GM23248 (cell line): Measurements from ENCODE around the gene PHKA2.

ENCODE experiments used
- EZH2 ChIP-seq: fragments of 200-600 bp; sonication (generic); IDR thresholded peaks from 2 replicates; pipeline ENCODE4 v1.6.1; 2018; ENCODE audit warnings: antibody characterized with exemption, mild to moderate bottlenecking; ENCODE audit not compliant: insufficient read depth, poor library complexity, severe bottlenecking
- EZH2phosphoT487 ChIP-seq: fragments of 200-600 bp; sonication (generic); IDR thresholded peaks from 2 replicates; pipeline ENCODE4 v1.6.1; 2018; ENCODE audit warnings: antibody characterized with exemption, moderate library complexity, mild to moderate bottlenecking, low read depth; ENCODE audit not compliant: insufficient read depth

GRCh38 chrX:18855919-18856644 lies 127.8 kb downstream of the PHKA2 start:
- TF ChIP-seq EZH2phosphoT487 (no peak), EZH2 (no peak)
